H1 (cell line): ENCODE measurements around the gene SFXN4. TPM values are rescaled to one million over a fixed set of nuclear protein-coding genes. Genes with fewer than 3 reads are reported as not detected.
A peak's percentile ranks its signal among the peaks of the same experiment; 100 is the strongest.

Source experiments
- CTCF ChIA-PET: fragments of 300-600 bp; sonication (Branson Sonifier 250); formaldehyde crosslinking; loops from one replicate; lab custom pipeline; 2021; ENCODE audit not compliant: partially characterized antibody; lab: Charles Lee
- POLR2A ChIA-PET: fragments of 300-600 bp; sonication (Branson Sonifier 250); formaldehyde crosslinking; loops from one replicate; lab custom pipeline; 2021; ENCODE audit warnings: inconsistent platforms; ENCODE audit not compliant: partially characterized antibody; lab: Charles Lee
- DNase-seq, 2 experiments: peaks; one replicate each; pipeline versions ENCODE4 v3.0.0 to v3.0.0-alpha.2; 2010 to 2022; ENCODE audit warnings: low spot score in 2 of 2, low read depth in 1 of 2, mixed read lengths in 1 of 2
- FAIRE-seq: peaks from 2 replicates; lab custom pipeline; 2011; peaks lifted over from hg19 to GRCh38; lab: Jason Lieb, UNC
- H2AFZ ChIP-seq: 2 replicates; pipeline ENCODE4 v1.8.1; 2012; ENCODE audit warnings: low read length, inconsistent platforms
- H2AK5ac ChIP-seq: 2 replicates; pipeline ENCODE4 v1.6.1; 2013; ENCODE audit warnings: low read depth, low read length
- H2BK120ac ChIP-seq: replicated peaks from 2 replicates; pipeline ENCODE3; 2013; ENCODE audit warnings: low read depth, low read length, inconsistent platforms
- H2BK12ac ChIP-seq: 2 replicates; pipeline ENCODE4 v1.6.1; 2013; ENCODE audit warnings: low read depth, low read length
- H2BK15ac ChIP-seq: 2 replicates; pipeline ENCODE4 v1.6.1; 2013; ENCODE audit warnings: low read length
- H2BK20ac ChIP-seq: 2 replicates; pipeline ENCODE4 v1.6.1; 2013; ENCODE audit warnings: low read length
- H2BK5ac ChIP-seq: 2 replicates; pipeline ENCODE4 v1.6.1; 2013; ENCODE audit warnings: low read depth, low read length
- H3K14ac ChIP-seq: 2 replicates; pipeline ENCODE4 v1.6.1; 2013; ENCODE audit warnings: inconsistent platforms; ENCODE audit not compliant: insufficient read length
- H3K18ac ChIP-seq: 2 replicates; pipeline ENCODE4 v1.6.1; 2013; ENCODE audit warnings: low read length; ENCODE audit errors: extremely low read depth
- H3K23ac ChIP-seq: 2 replicates; pipeline ENCODE4 v1.6.1; 2013; ENCODE audit warnings: inconsistent platforms; ENCODE audit not compliant: insufficient read length
- H3K23me2 ChIP-seq: 2 replicates; pipeline ENCODE4 v1.6.1; 2013; ENCODE audit warnings: low read depth, low read length
- H3K27ac ChIP-seq: 2 replicates; pipeline ENCODE4 v1.6.1; 2011; ENCODE audit warnings: low read depth, low read length, inconsistent platforms
- H3K27me3 ChIP-seq, 4 experiments: replicated peaks in 1 of 4; 1 replicate in 1 of 4; 2 replicates in 3 of 4; pipeline versions ENCODE4 v1.6.1 to v1.8.1; 2011 to 2013; ENCODE audit warnings: low read length in 3 of 4, mild to moderate bottlenecking in 3 of 4, inconsistent platforms in 2 of 4, mixed read lengths in 2 of 4, moderate library complexity in 1 of 4; ENCODE audit not compliant: control insufficient read depth in 3 of 4, insufficient read depth in 3 of 4; ENCODE audit errors: extremely low read depth in 1 of 4
- H3K36me3 ChIP-seq, 4 experiments: 2 replicates each; pipeline versions ENCODE4 v1.6.1 to v1.8.1; 2011 to 2013; ENCODE audit warnings: mild to moderate bottlenecking in 4 of 4, low read length in 3 of 4, moderate library complexity in 2 of 4, control low read depth in 1 of 4, inconsistent platforms in 1 of 4; ENCODE audit not compliant: insufficient read depth in 4 of 4, control insufficient read depth in 2 of 4
- H3K4ac ChIP-seq: replicated peaks from 2 replicates; pipeline ENCODE3; 2013; ENCODE audit warnings: low read length, low read depth, mixed read lengths, inconsistent platforms; ENCODE audit not compliant: insufficient read length
- H3K4me1 ChIP-seq, 4 experiments: replicated peaks in 1 of 4; 1 replicate in 1 of 4; 2 replicates in 3 of 4; pipeline versions ENCODE4 v1.6.1 to v1.8.1; 2011 to 2013; ENCODE audit warnings: low read length in 3 of 4, inconsistent platforms in 2 of 4, mixed read lengths in 1 of 4; ENCODE audit not compliant: insufficient read depth in 4 of 4, control insufficient read depth in 3 of 4
- H3K4me2 ChIP-seq, 2 experiments: 2 replicates each; pipeline versions ENCODE4 v1.6.1 to v1.8.1; 2011 to 2013; ENCODE audit warnings: low read depth in 2 of 2, low read length in 2 of 2, control low read depth in 1 of 2, inconsistent platforms in 1 of 2, mild to moderate bottlenecking in 1 of 2; ENCODE audit not compliant: insufficient read depth in 1 of 2
- H3K4me3 ChIP-seq, 4 experiments: fragments of 200-600, 300-600 bp in 1 of 4; sonication (generic), shearing (Covaris generic), sonication (Bioruptor Twin) in 1 of 4; 2 replicates each; pipeline versions ENCODE4 v1.5.1 to v1.8.1; 2011 to 2016; ENCODE audit warnings: low read length in 4 of 4, low read depth in 3 of 4, control low read depth in 2 of 4, inconsistent platforms in 2 of 4, mild to moderate bottlenecking in 2 of 4, mixed read lengths in 1 of 4, moderate library complexity in 1 of 4; ENCODE audit not compliant: insufficient read depth in 2 of 4; ENCODE audit errors: extremely low read depth in 1 of 4
- H3K56ac ChIP-seq: replicated peaks from 2 replicates; pipeline ENCODE3; 2013; ENCODE audit warnings: low read depth, mild to moderate bottlenecking, mixed read lengths, low read length, inconsistent platforms; ENCODE audit not compliant: insufficient read length
- H3K79me1 ChIP-seq: 2 replicates; pipeline ENCODE4 v1.6.1; 2013; ENCODE audit warnings: low read depth, low read length, control low read depth
- H3K79me2 ChIP-seq, 2 experiments: 2 replicates each; pipeline versions ENCODE4 v1.6.1 to v1.8.1; 2012 to 2013; ENCODE audit warnings: low read length in 2 of 2, mild to moderate bottlenecking in 2 of 2, inconsistent platforms in 1 of 2; ENCODE audit not compliant: insufficient read depth in 2 of 2, control insufficient read depth in 1 of 2
- H3K9ac ChIP-seq, 4 experiments: replicated peaks in 1 of 4; 1 replicate in 1 of 4; 2 replicates in 3 of 4; pipeline versions ENCODE4 v1.6.1 to v1.8.1; 2011 to 2013; ENCODE audit warnings: low read depth in 3 of 4, low read length in 3 of 4, control low read depth in 2 of 4, mild to moderate bottlenecking in 2 of 4, moderate library complexity in 2 of 4, inconsistent platforms in 1 of 4; ENCODE audit errors: extremely low read depth in 1 of 4
- H3K9me3 ChIP-seq, 2 experiments: 2 replicates each; pipeline versions ENCODE4 v1.6.1 to v1.8.1; 2012 to 2013; ENCODE audit warnings: mild to moderate bottlenecking in 2 of 2, moderate library complexity in 2 of 2, control low read depth in 1 of 2, inconsistent platforms in 1 of 2, low read depth in 1 of 2, low read length in 1 of 2, mixed read lengths in 1 of 2; ENCODE audit not compliant: insufficient read depth in 2 of 2
- H4K20me1 ChIP-seq, 2 experiments: replicated peaks in 1 of 2; 2 replicates each; pipeline versions ENCODE3 to v1.8.1; 2011 to 2013; ENCODE audit warnings: inconsistent platforms in 2 of 2, low read length in 2 of 2, mild to moderate bottlenecking in 1 of 2; ENCODE audit not compliant: insufficient read depth in 2 of 2, control insufficient read depth in 1 of 2
- H4K5ac ChIP-seq: 2 replicates; pipeline ENCODE4 v1.6.1; 2013; ENCODE audit warnings: low read length, low read depth, mixed read lengths, inconsistent platforms; ENCODE audit not compliant: insufficient read length
- H4K8ac ChIP-seq: 2 replicates; pipeline ENCODE4 v1.8.0; 2013; ENCODE audit warnings: mild to moderate bottlenecking, moderate library complexity, low read length, inconsistent platforms; ENCODE audit not compliant: insufficient read depth; ENCODE audit errors: extremely low read depth
- H4K91ac ChIP-seq: replicated peaks from 2 replicates; pipeline ENCODE3; 2013; ENCODE audit warnings: low read length, mixed read lengths, inconsistent platforms; ENCODE audit not compliant: insufficient read length
- BACH1 ChIP-seq: IDR thresholded peaks from 2 replicates; pipeline ENCODE4 v1.6.1; 2012; ENCODE audit warnings: low read length, improper control_type of control experiment
- RAD21 ChIP-seq, 2 experiments: IDR thresholded peaks in 1 of 2; conservative IDR thresholded peaks in 1 of 2; 2 replicates each; pipeline ENCODE4 v1.6.1; 2011; ENCODE audit warnings: low read depth in 2 of 2, low read length in 2 of 2, improper control_type of control experiment in 1 of 2, inconsistent platforms in 1 of 2, mild to moderate bottlenecking in 1 of 2, moderate library complexity in 1 of 2
- SP2 ChIP-seq: IDR thresholded peaks from 2 replicates; pipeline ENCODE4 v1.6.1; 2012; ENCODE audit warnings: mild to moderate bottlenecking, low read length, inconsistent platforms
- WGBS, 2 experiments: shearing (Covaris generic) in 1 of 2; methylation state at CpG; one replicate each; pipeline versions ENCODE4 v1.1.6 to v1.1.7; 2013 to 2015; ENCODE audit warnings: low lambda C conversion rate in 2 of 2, mixed read lengths in 2 of 2, inconsistent platforms in 1 of 2, low coverage in 1 of 2, missing lambda C conversion rate in 1 of 2; ENCODE audit not compliant: insufficient replicate concordance in 2 of 2, insufficient coverage in 1 of 2, insufficient read length in 1 of 2; ENCODE audit errors: extremely low coverage in 1 of 2, missing lambda C conversion rate in 1 of 2; 5-methylcytosine and 5-hydroxymethylcytosine counted together
- polyA plus RNA-seq, 7 experiments: library from polyadenylated mRNA; depleted of rRNA in 3 of 7; stranded (reverse) in 5 of 7; unstranded in 2 of 7; fragments of >200 nt in 5 of 7; fragments of 200-250 nt in 2 of 7; gene quantifications; 1 replicate in 5 of 7; 2 replicates in 1 of 7; 4 replicates in 1 of 7; pipeline versions ENCODE4 v1.2.1 to v1.2.3, GENCODE V29; 2011 to 2013; ENCODE audit warnings: missing spikeins in 2 of 7, mixed read lengths in 2 of 7
- total RNA-seq: library from RNA; stranded (reverse); fragmentation: NEBNext Ultra II Directional; extraction: Animal tissue kit (Norgen Biotek cat#: 25700); gene quantifications from 2 replicates; pipeline ENCODE4 v1.2.1, GENCODE V29; 2021
- TF ChIP-seq, protein P1 (sequence below): IDR thresholded peaks from 2 replicates; pipeline ENCODE4 v1.6.1; 2012; ENCODE audit warnings: inconsistent platforms

SFXN4 gene
- total and polyA plus RNA-seq, 2 of the 8 experiments (the other 6 are each of a cell fraction or from before 2014, with no cell fraction given) = 15.4 to 21.6 TPM

GRCh38 chr10:119177708-119178371, 12.3 kb upstream of the SFXN4 start:
- H4K20me1 ChIP-seq = no peaks in the 10 kb centered on the region
- 0 out of 2 replicates have a peak overlapping the region, but pooled peaks have one; percentile 21 for H2BK12ac ChIP-seq
- peak overlapping the region; percentile 86 to 99 (median 92) for H3K4me3 ChIP-seq
- H3K36me3 ChIP-seq = peaks cover 3 to 37% (median 12%) of the 10 kb centered on the region in 4 experiments; a peak in 4 of 8 replicates
- no peaks in the 10 kb centered on the region for H3K27me3 ChIP-seq
- ChIA-PET CTCF (no interaction called here), POLR2A (interaction anchor here (2.2 kb wide), 1 partner anchor 13 kb away, joined by 9 read pairs; the partner anchor contains the start of gene SFXN4)
- H2BK15ac ChIP-seq = no peak overlapping the region
- H4K5ac ChIP-seq = peak overlapping the region; percentile 73
- H4K8ac ChIP-seq = no peak overlapping the region
- DNase-seq = no peak
- H3K23ac ChIP-seq = no peak overlapping the region
- no peak overlapping the region for H2BK120ac ChIP-seq
- no peak overlapping the region for H2BK20ac ChIP-seq
- H3K27ac ChIP-seq = peak overlapping the region; percentile 91
- H3K14ac ChIP-seq = peak overlapping the region; percentile 5
- H3K23me2 ChIP-seq = 0 out of 2 replicates have a peak, but pooled peaks cover 2% of the 10 kb centered on the region
- peak overlapping the region; percentile 88 for H3K18ac ChIP-seq
- H2BK5ac ChIP-seq = peak overlapping the region; percentile 83
- 0 out of 2 replicates have a peak overlapping the region, but pooled peaks have one; percentile 91 for H2AFZ ChIP-seq
- no peak for FAIRE-seq
- peaks cover 0 to 3% (median 2%) of the 10 kb centered on the region in 4 experiments; a peak in 4 of 7 replicates for H3K4me1 ChIP-seq
- no peak overlapping the region for H2AK5ac ChIP-seq
- WGBS, 2 experiments = 32% methylated on average over 20 of the region's 21 CpGs; no CpG with 5 or more reads in 1 of the 2 experiments
- no peak for TF ChIP-seq SP2
- peak; percentile 5; the same call in 1 of the 2 replicates for TF ChIP-seq BACH1
- no peak for TF ChIP-seq RAD21 (IDR thresholded peaks at IDR 0.05 in 1 of 2, conservative IDR thresholded peaks at IDR 0.05 in 1 of 2; ENCODE audit: low read depth in 2 of 2, low read length in 2 of 2)
- TF ChIP-seq, protein P1, sequence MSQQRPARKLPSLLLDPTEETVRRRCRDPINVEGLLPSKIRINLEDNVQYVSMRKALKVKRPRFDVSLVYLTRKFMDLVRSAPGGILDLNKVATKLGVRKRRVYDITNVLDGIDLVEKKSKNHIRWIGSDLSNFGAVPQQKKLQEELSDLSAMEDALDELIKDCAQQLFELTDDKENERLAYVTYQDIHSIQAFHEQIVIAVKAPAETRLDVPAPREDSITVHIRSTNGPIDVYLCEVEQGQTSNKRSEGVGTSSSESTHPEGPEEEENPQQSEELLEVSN = peak; percentile 7; the same call in 1 of the 2 replicates
- H4K91ac ChIP-seq = peak overlapping the region; percentile 25
- H3K79me2 ChIP-seq = peaks cover 4 to 41% of the 10 kb centered on the region in 2 experiments
- peak overlapping the region; percentile 79 for H3K4me2 ChIP-seq
- H3K9ac ChIP-seq = peak overlapping the region; percentile 88 to 94 (median 91)
- H3K79me1 ChIP-seq = peaks cover 2% of the 10 kb centered on the region; the same call in 1 of the 2 replicates
- H3K4ac ChIP-seq = peak overlapping the region; percentile 64
- peaks cover 0 to 3% of the 10 kb centered on the region in 2 experiments; a peak in 1 of 4 replicates for H3K9me3 ChIP-seq
- H3K56ac ChIP-seq = peak overlapping the region; percentile 20
